Skin epidermis (tissue), 12 donors: ENCODE data around the gene CKS2.

ENCODE experiments used
- H3K27ac ChIP-seq, 21 experiments: fragments of 200-600 bp; sonication (generic) in 11 of 21; one replicate each; pipeline ENCODE4 v1.5.0; 2020; ENCODE audit warnings: mild to moderate bottlenecking in 3 of 21, inconsistent platforms in 2 of 21, moderate library complexity in 2 of 21
- H3K4me3 ChIP-seq, 7 experiments: fragments of 200-600 bp; sonication (generic) in 2 of 7; one replicate each; pipeline ENCODE4 v1.5.0; 2020; ENCODE audit warnings: inconsistent platforms in 2 of 7, mild to moderate bottlenecking in 2 of 7, moderate library complexity in 1 of 7

CKS2 gene

DNA sequence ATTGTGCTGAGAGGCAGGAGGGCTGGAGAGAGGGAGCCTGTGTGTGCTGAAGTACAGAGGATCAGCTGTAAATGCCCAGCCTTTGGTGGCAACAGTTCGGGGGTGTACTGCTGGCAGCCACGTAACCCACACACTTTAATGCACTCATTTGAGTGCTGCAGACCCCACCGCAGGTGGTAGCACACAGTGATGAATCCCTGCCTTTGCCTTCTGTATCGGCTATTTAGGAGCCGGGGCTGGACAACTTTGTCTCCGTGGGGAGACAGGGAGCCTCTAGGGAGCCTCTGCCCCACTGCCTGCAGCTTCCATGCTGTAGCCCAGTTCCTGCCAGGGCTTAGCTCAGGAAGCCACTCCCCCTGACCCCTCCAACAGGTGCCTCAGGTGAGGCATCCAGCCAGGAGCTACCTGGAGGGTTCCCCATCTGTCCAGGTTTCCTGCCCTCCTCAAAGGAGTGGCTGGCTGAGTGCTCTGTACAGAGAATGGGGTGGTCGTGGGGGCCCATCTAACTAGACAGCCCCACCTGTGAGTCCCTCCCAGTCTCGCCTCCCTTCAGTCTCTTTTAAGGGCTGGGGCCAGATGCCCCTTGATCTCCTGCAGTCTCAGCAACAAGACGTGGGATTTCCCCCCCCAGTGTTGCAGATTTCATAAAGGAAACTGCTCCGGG lies 51.8 kb downstream of the CKS2 start:
- H3K4me3 ChIP-seq, result no peak overlapping the region
- H3K27ac ChIP-seq, result no peak overlapping the region

DNA sequence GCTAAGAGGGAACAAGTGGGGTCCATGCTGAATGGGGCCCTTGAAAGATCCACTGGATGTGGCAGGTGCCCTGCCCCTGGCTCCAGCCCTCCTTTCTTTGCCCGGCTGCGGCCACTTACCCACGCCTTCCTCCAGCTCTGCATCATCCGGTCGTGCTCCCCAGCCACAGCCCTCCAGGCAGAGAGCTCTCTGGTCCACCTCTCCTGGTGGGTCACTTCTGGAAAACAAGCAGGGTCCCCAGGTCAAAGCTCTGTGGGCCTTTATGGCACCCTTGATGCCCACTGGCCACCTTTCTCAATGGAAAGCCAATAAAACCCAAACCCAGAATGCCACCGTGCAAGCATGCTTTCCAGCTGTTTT lies 52.3 kb downstream of the CKS2 start:
- H3K4me3 ChIP-seq, result no peak overlapping the region
- no peak overlapping the region for H3K27ac ChIP-seq

DNA sequence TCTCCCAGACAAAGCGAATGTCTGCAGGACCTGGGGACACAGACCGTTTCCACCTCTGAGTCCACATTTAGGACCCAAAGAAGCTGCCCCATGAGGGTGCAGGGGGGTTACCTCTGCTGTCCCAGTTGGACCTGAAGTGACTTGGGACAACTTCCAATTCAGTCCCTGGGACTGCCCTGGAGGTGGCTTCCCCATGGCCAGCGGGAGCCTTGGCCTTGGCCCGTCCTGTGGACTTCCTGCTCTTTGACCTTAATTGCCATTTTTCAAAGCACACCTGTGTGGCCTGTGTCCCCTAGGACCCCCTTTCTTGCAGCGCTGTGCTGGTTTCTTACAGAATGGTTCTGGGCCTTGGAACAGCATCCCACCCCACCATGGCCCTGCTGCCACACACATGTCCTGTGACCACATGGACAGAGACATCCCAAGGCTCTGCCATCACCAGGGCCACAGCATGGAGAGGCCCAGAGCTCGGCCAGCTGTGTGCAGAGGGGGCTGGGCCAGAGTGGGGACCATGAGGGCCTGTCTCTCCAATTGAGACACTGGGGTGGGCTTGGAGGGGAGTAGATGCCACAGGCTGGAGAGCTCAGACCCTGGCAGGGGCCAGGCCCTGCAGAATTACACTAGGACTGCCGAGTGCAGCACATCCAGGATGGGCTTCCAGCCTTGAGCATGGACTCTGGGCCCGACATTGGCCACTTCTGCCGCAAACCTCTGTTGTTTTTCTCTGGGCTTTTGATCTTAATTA lies 53.1 kb downstream of the CKS2 start:
- no peak overlapping the region for H3K4me3 ChIP-seq
- H3K27ac ChIP-seq, result no peak overlapping the region

DNA sequence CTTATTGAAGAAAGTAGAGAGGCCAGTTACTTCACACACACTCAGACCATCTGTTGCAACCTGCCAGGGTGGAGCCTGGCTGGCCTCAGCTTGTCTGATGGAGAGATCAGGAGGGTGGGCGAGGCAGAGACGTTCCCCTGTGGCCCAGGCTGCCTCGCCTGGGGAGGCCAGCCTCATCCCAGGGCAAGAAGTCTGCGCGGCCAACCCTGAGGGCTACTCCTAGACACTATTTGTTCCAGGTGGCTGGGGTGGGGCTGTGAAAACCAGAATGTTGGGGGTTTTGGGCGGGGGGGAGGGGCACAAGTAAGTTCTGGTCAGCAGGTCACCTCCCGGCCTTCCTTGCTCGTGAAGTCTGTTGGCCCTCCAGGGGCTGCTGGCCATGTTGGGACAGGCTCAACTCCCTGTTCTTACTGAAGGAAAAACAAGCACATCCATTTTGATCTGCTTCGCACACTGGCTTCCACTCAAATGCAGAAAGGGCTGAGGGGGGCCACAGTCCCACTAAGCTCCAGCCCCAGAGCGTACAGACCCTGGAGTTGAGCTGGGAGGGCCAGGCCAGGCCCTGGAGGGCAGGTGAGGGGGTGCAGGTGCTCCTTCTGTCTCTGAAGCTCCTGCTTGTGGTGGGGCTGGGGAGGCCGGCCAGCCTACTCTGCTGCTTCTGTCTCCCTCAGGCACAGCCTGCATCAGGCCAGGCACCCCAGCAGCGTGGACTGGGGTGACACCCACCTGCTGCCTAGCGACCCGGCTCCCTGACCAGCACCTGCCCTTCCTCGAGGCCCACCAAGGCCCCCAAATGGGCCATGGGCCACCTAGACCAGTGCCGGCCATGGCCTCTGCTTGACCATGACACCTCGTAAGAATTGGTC lies 53.9 kb downstream of the CKS2 start:
- H3K4me3 ChIP-seq, result no peak overlapping the region
- no peak overlapping the region for H3K27ac ChIP-seq

DNA sequence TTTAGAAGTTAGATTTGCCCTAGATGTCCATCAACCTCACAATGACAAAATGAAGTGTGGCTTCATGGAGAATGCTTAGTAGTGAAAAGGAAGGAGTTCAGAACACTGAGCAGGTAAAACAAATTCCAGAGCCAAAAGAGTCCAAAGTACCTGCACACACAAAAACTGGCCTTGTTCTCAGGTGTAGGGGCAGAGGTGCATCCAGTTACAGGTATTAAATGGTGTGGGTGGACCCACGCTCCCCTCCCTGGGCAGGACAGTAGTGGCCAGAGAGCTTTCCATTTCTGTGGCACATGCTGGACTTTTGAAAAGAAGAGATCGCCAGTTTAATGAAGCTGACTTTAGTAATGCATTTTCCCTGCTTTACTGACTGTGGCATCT lies 54.5 kb downstream of the CKS2 start:
- Histone ChIP-seq H3K27ac (no peak overlapping the region), H3K4me3 (no peak overlapping the region)
